Measurements from ENCODE around the gene SMIM3. TPM values are rescaled to one million over a fixed set of nuclear protein-coding genes. Genes with fewer than 3 reads are reported as not detected.
A peak's percentile ranks its signal among the peaks of the same experiment; 100 is the strongest.

The SMIM3 gene
- total and polyA plus RNA-seq, 2 of the 8 experiments (the other 6 are each of a cell fraction or from before 2014, with no cell fraction given), result 10.4 to 15.7 TPM

DNA sequence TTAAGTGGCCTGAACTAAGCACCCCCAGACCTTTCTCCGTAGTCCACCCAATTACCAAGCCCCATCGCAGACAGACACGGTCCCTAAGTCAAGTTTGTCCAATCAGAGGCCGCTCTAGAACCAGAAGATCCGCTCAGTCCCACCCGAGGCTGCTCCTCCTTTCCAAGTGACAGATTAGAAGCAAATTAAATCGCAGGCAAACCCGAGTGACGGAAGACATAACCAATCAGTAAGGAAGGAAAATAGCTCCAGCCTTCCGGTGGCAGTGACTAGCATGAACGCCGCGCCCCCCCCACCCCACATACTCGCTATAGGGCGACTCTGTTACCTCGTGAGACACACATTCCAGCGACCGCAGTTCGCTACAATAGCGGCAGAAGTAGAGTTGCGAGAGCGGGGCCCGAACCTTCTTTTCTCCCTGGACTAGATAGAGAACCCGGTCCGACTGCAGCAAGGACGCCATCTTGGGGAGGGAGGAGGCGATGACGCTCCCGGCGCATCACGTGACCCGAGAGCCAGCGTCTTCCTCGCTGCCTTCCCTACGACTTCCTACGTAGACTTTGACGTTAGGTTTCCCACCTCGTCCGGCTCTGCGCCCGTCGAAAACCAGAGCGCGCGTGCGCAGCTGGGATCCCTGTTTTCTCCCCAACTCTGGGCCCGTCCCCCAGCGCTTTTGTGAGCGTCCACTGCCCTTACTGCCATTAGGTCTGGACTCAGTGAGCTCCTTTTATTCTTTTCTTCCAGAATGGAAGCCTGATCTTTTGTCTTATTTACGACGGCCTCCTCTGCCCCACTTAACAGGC is 19.8 kb upstream of the SMIM3 start, which contains the start of gene DCTN4:
DCTN4 (minus strand) TSS at position 487 of the 803 bp plus-strand sequence; CDS start at position 463, 24 bp downstream.
- H3K79me2 ChIP-seq (ENCODE audit: control insufficient read depth in 1 of 2, insufficient read depth in 2 of 2, low read length in 2 of 2), result peaks cover 4 to 18% of the 10 kb centered on the region in 2 experiments; a peak in 3 of 4 replicates
- no peak within 1 kb of the TSS for H2BK20ac ChIP-seq (ENCODE audit: low read length)
- H3K4me2 ChIP-seq (ENCODE audit: insufficient read depth in 1 of 2, low read depth in 2 of 2, low read length in 2 of 2), result peak within 1 kb of the TSS; percentile 80 to 89
- H3K56ac ChIP-seq (replicated peaks; ENCODE audit: insufficient read length, low read depth, low read length), result peak within 1 kb of the TSS; percentile 97
- H3K18ac ChIP-seq (ENCODE audit: extremely low read depth, low read length), result peak within 1 kb of the TSS; percentile 99
- CTCF ChIA-PET (ENCODE audit: partially characterized antibody), result interaction anchor here (0.7 to 2.9 kb wide), 6 partner anchors 17 to 59 kb away, joined by 3 to 18 read pairs (median 3); partner anchors contain the start of genes RBM22 and SMIM3
- H3K4me1 ChIP-seq (replicated peaks in 1 of 4; ENCODE audit: control insufficient read depth in 3 of 4, insufficient read depth in 4 of 4, low read length in 3 of 4), result peaks cover 0 to 2% (median 0%) of the 10 kb centered on the region in 4 experiments; a peak in 1 of 7 replicates
- 3% methylated on average over 51 of the region's 51 CpGs; no CpG with 5 or more reads in 1 of the 2 experiments for WGBS, 2 experiments (ENCODE audit: extremely low coverage in 1 of 2, insufficient coverage in 1 of 2, insufficient read length in 1 of 2, insufficient replicate concordance in 2 of 2, low coverage in 1 of 2, low lambda C conversion rate in 2 of 2, missing lambda C conversion rate in 1 of 2)
- H3K23ac ChIP-seq (ENCODE audit: insufficient read length), result no peak within 1 kb of the TSS
- peak within 1 kb of the TSS; percentile 92 for H4K5ac ChIP-seq (ENCODE audit: insufficient read length, low read depth, low read length)
- no peaks in the 10 kb centered on the region for H3K79me1 ChIP-seq (ENCODE audit: low read depth, low read length)
- peaks cover 0 to 3% (median 0%) of the 10 kb centered on the region in 4 experiments; a peak in 1 of 7 replicates for H3K27me3 ChIP-seq (replicated peaks in 1 of 4; ENCODE audit: control insufficient read depth in 3 of 4, extremely low read depth in 1 of 4, insufficient read depth in 3 of 4, low read length in 3 of 4)
- H3K23me2 ChIP-seq (ENCODE audit: low read depth, low read length), result peaks cover 3% of the 10 kb centered on the region; the same call in 1 of the 2 replicates
- H3K9ac ChIP-seq (replicated peaks in 1 of 4; ENCODE audit: extremely low read depth in 1 of 4, low read depth in 3 of 4, low read length in 3 of 4), result peak within 1 kb of the TSS; percentile 76 to 96 (median 84)
- peak; percentile 95 for DNase-seq (ENCODE audit: low read depth in 1 of 2, low spot score in 2 of 2)
- peak within 1 kb of the TSS; percentile 90 for H2AFZ ChIP-seq (ENCODE audit: low read length)
- peaks cover 6 to 10% of the 10 kb centered on the region in 2 experiments; a peak in 3 of 4 replicates for H3K9me3 ChIP-seq (ENCODE audit: insufficient read depth in 2 of 2, low read depth in 1 of 2, low read length in 1 of 2)
- peak within 1 kb of the TSS; percentile 77 to 98 (median 81) for H3K4me3 ChIP-seq (ENCODE audit: extremely low read depth in 1 of 4, insufficient read depth in 2 of 4, low read depth in 3 of 4, low read length in 4 of 4)
- H4K20me1 ChIP-seq (replicated peaks in 1 of 2; ENCODE audit: control insufficient read depth in 1 of 2, insufficient read depth in 2 of 2, low read length in 2 of 2), result no peaks in the 10 kb centered on the region
- peak within 1 kb of the TSS; percentile 70 for H4K91ac ChIP-seq (replicated peaks; ENCODE audit: insufficient read length, low read length)
- H2BK12ac ChIP-seq (ENCODE audit: low read depth, low read length), result peak within 1 kb of the TSS; percentile 64; the same call in 1 of the 2 replicates
- POLR2A ChIA-PET (ENCODE audit: partially characterized antibody), result interaction anchor here (0.8 to 2.3 kb wide), 17 partner anchors 8 to 309 kb away, joined by 3 to 13 read pairs (median 4); partner anchors contain the start of genes IRGM, RBM22, RPS14 and SMIM3
- H4K8ac ChIP-seq (ENCODE audit: extremely low read depth, insufficient read depth, low read length), result peak within 1 kb of the TSS; percentile 99
- H3K36me3 ChIP-seq (ENCODE audit: control insufficient read depth in 2 of 4, insufficient read depth in 4 of 4, low read length in 3 of 4), result peaks cover 0 to 18% (median 10%) of the 10 kb centered on the region in 4 experiments; a peak in 6 of 8 replicates
- peak within 1 kb of the TSS; percentile 92 for H3K27ac ChIP-seq (ENCODE audit: low read depth, low read length)
- no peak within 1 kb of the TSS for H2BK120ac ChIP-seq (replicated peaks; ENCODE audit: low read depth, low read length)
- peak; percentile 55 for FAIRE-seq
- peak within 1 kb of the TSS; percentile 24 for H3K4ac ChIP-seq (replicated peaks; ENCODE audit: insufficient read length, low read depth, low read length)
- no peak within 1 kb of the TSS for H3K14ac ChIP-seq (ENCODE audit: insufficient read length)
- peak within 1 kb of the TSS; percentile 62; the same call in 1 of the 2 replicates for H2BK5ac ChIP-seq (ENCODE audit: low read depth, low read length)
- H2AK5ac ChIP-seq (ENCODE audit: low read depth, low read length), result no peak within 1 kb of the TSS
- H2BK15ac ChIP-seq (ENCODE audit: low read length), result no peak within 1 kb of the TSS
- peak; percentile 75; the same call in 1 of the 2 replicates for TF ChIP-seq GTF2F1 (IDR thresholded peaks at IDR 0.05; ENCODE audit: borderline replicate concordance, low read depth, low read length)
- peak; percentile 99 for TF ChIP-seq ASH2L (IDR thresholded peaks at IDR 0.05; ENCODE audit: low read length)
- peak; percentile 67 for TF ChIP-seq NRF1 (IDR thresholded peaks at IDR 0.05; ENCODE audit: low read depth, low read length)
- no peak for TF ChIP-seq RXRA (IDR thresholded peaks at IDR 0.05; ENCODE audit: insufficient read depth, low read depth, low read length)
- peak; percentile 96 for TF ChIP-seq CREB1 (IDR thresholded peaks at IDR 0.05)
- no peak for TF ChIP-seq BCL11A (IDR thresholded peaks at IDR 0.05; ENCODE audit: low read depth in 2 of 2, low read length in 2 of 2)
- peak; percentile 97 for TF ChIP-seq SP1 (IDR thresholded peaks at IDR 0.05; ENCODE audit: low read depth, low read length)
- TF ChIP-seq FOSL1 (IDR thresholded peaks at IDR 0.05; ENCODE audit: insufficient read depth, low read depth, low read length), result no peak
- peak; percentile 97 for TF ChIP-seq RBBP5 (IDR thresholded peaks at IDR 0.05; ENCODE audit: borderline replicate concordance, low read depth, low read length)
- TF ChIP-seq TAF1 (IDR thresholded peaks at IDR 0.05; ENCODE audit: low read depth, low read length), result peak; percentile 96
